GM19023 (cell line): Measurements from ENCODE around the gene LAMA5.

Experiments
- ATAC-seq: cut with Tn5 transposase; IDR thresholded peaks from one replicate; pipeline ENCODE4 v1.9.1; 2021; ENCODE audit warnings: mild to moderate bottlenecking, moderate library complexity; ENCODE audit not compliant: unreplicated experiment

Gene LAMA5

DNA sequence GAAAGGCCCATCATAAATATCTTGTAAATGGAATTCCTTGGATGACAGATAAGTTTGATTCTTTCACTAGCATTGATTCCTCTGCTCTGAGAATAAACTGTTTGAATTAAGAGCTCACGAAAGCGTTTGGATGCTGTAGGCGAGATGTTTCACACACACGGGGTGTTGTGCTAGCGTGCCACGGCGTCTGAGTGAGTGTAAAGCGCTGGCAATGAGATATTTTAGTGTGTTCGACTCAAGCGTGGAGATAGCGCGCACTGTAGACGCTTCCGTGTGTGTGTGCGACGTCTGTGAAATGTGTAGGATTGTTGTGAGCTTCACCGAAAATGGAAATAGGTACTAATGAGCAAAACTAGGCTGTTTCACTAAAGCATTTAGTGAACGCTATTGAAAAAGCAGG, 93.7 kb downstream of the LAMA5 start:
- no peak for ATAC-seq

DNA sequence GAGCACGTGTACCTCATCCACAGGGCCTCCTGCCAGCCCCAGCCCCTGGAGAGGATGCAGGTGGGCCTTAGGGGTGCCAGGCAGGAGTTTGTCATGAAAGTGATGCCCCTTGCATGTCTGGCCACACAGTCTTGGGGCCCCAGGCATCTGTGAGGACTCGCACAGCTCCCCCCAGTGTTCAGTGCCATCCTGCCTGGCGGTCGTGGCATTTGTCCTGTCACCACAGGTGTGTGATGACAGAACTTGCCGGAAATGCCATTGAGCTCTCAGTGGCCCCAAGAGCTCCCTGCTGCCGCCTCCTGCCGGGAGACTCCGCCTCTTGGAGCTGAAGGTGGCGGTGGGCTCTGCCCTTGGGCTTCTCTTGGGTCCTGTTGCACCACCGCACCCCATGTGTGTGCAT, 94.9 kb downstream of the LAMA5 start:
- no peak for ATAC-seq

DNA sequence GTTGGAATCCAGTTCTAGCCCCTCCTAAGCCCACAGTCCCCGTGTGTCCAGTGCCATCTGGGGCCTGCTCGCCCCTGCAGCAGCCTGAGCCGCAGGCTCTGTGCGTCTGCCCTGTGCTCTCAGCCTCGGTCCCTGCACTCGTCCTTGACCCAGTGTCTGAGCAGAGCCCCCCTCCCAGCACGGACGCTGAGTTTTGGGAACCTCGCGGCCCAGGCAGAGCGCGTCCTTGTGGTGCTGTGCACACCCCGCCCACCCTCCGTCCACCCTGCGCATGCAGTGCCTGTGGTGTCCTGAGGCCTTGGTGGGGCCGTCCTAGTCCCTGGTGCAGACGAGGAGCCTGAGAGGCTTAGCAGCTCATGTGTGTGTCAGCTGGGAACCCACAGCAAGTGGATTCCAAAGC, 97.2 kb downstream of the LAMA5 start:
- no peak for ATAC-seq

DNA sequence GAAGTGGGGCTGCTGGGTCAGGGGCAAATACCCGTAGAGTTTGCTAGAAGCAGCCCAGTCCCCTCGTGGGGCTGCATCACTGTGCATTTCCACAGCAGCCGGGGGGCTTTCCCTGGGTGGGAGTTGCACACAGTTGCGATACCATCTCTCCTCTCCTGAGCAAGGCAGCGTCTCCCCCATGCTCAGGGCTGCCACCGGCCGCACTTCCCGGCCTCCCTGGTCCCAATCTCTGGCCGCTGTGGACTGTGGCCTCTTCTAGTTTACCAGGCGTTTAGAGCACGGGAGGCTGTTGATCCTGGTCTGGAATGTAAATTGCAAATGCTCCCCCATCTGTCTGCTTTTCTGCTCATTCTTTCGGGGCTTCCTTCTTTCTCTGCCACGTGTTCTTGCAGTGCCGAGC, 97.7 kb downstream of the LAMA5 start:
- no peak for ATAC-seq

DNA sequence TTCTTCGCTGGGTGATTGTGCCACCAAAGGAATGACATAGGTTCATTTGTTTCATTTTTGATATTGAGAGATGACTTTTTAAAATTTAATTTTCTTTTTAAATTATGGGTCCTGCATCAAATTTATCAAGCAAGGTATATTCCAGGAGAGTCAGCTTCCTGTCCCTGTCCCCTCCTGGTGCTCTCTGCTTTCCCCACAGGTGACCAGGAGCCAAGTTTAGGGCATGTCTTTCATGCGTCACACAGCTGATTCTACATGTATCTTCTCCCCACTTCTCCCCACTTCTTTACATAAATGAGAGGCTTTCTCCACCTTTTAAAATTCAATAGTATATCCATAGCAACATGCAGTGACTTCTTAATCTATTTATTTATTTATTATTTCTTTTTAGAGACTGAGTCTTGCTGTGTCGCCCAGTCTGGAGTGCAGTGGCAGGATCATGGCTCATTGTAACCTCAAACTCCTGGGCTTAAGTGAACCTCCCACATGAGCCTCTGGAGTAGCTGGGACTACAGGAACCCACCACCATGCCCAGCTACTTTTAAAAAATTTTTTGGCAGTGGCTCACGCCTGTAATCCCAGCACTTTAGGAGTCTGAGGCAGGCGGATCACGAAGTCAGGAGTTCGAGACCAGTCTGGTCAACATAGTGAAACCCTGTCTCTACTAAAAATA, 98.7 kb downstream of the LAMA5 start:
- no peak for ATAC-seq

DNA sequence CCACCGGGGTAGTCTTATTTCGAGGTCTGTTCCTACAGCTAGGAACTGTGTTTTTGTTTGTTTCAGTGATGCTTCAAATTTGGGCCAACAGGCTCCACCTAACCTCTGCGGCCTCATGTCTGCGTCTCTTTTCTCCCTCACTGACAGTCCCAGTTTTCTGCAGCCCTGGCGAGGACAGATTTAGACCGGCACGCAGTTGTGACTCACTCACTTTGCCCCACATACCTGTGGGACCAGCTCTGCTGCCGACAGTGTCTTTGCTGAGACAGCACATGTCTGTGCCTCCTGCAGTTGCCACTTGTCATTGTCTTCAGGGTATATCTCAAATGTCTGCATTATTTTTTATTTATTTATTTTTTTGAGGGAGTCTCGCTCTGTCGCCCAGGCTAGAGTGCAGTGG, 99.6 kb downstream of the LAMA5 start:
- ATAC-seq, result no peak

DNA sequence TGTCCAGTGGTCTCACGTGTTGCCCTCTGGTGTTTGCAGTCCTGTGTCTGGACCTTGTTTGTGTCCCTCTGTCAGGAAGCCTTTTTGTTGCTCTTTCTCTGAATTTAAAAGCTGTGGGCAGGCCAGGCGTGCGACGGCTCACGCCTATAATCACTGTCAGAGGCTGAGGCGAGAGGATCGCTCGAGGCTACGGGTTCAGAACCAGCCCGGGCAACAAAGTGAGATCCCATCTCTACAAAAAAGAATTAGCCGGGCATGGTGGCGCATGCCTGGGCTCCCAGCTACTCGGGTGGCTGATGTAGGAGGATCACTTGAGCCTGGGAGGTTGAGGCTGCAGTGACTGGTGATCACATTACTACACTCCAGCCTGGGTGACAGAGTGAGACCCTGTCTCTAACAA, 100.3 kb downstream of the LAMA5 start:
- no peak for ATAC-seq

DNA sequence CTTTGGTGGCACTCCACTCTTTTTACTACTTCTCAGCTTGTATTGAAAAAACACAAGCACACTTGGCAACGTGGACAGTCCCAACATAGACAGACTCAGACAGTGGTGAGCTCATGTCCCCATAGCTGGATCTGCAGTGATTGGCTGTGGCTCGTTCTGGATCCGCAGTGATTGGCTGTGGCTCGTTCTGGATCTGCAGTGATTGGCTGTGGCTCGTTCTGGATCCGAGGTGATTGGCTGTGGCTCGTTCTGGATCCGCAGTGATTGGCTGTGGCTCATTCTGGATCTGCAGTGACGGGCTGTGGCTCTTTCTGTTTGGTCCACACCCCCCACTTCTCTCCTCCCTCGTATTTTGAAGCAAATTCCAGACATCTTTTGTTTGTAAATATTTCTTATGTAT, 100.8 kb downstream of the LAMA5 start:
- no peak for ATAC-seq

DNA sequence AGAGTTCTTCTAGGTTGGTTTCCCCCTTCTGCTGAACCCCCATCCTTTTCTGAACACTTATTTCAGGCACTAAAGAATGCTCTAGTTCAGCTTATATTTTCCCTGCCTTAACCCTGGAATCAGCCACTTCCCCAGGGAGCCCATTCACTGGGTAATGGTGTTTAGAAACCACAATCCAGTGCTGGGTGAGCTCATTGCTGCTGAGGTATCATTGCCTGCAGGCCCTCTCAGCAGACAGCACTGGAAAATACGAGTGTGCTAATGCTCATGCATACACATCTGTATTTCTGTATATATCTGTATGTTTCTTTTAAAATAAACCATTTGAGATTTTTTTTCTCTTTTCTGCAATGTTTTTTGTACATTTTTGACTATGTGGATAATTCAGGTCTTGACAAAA, 101.7 kb downstream of the LAMA5 start:
- no peak for ATAC-seq

DNA sequence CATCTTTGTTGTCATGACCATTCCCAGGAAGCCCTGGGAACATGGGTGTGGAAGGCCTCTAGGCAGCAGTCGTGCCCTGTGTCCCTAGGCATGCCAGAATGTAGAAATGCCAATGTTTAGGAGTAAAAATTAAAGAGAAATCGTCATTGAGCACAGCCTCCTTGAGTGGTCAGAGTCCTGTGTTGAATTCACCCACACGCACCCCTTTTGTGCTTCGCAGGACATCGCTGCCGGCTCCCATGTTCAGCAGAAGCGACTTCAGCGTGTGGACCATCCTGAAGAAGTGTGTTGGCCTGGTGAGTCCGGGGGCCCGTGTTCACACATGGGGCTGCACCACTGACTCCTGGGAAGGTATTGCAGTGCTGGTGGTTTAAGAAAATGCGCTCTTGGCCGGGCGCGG, 103.7 kb downstream of the LAMA5 start:
- no peak for ATAC-seq

DNA sequence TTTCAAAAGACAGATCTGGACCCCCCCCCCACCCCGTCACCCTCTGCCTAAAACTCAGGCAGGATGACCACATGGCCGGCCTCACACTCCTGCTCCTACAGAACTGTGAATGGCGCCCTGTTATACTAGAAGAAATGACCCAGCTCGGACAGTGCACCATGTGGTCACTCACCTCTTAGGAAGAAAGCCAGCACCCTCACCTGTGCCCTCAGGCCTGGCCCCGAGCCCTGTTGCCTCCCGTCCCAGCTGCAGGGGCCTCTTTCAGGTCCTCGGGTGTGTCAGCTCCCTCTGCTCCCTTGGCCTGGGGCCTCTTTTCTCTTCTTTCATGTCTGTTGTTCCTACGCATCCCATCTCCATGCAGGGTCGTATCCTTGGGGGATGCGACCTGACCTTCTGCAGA, 105.0 kb downstream of the LAMA5 start:
- no peak for ATAC-seq

DNA sequence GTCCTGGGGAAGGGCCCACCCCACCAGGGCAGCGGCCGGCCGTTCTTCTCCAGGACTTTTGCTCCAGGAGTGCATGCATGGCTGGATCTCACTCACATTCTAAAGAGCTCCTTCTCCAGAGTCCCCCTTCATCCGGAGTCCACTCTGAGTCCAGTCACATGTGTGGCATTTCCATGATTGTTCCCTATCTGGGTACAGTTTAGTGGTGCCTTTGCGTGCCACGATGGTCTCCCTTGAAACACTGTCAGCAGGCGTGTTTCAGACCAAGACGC, 107.9 kb downstream of the LAMA5 start:
- no peak for ATAC-seq
